SK-N-SH (cell line): ENCODE measurements around the gene TMEM38A. TPM values are rescaled to one million over a fixed set of nuclear protein-coding genes. Genes with fewer than 3 reads are reported as not detected.

ENCODE experiments used
- CTCF ChIA-PET: fragments of 300-600, 350-600 bp; formaldehyde crosslinking; extraction: SDS; loops from one replicate; lab custom pipeline; 2021; lab: Yijun Ruan, JAX
- POLR2A ChIA-PET: fragments of 350-600 bp; sonication (Branson Sonifier 250); formaldehyde crosslinking; extraction: SDS; loops from one replicate; lab custom pipeline; 2020; ENCODE audit warnings: antibody characterized with exemption, inconsistent platforms; lab: Yijun Ruan, JAX
- DNase-seq: peaks from one replicate; pipeline ENCODE4 v3.0.0; 2012
- H2AFZ ChIP-seq: fragments of 200-600 bp; sonication (generic); 2 replicates; pipeline ENCODE4 v1.8.1; 2016; ENCODE audit warnings: antibody characterized with exemption, mild to moderate bottlenecking, low read depth
- H3F3A ChIP-seq: fragments of 200-600 bp; sonication (generic); replicated peaks from 2 replicates; pipeline ENCODE3; 2016; ENCODE audit warnings: antibody characterized with exemption, mild to moderate bottlenecking; ENCODE audit not compliant: insufficient read depth
- H3K27ac ChIP-seq, 2 experiments: fragments of 200-500 bp in 1 of 2; fragments of 200-600 bp in 1 of 2; sonication (Bioruptor generic) in 1 of 2; sonication (generic), shearing (Covaris generic) in 1 of 2; 2 replicates each; pipeline versions ENCODE4 v1.5.1 to v1.6.1; 2014 to 2016; ENCODE audit warnings: low read depth in 2 of 2, inconsistent platforms in 1 of 2, low read length in 1 of 2, mild to moderate bottlenecking in 1 of 2, mixed read lengths in 1 of 2
- H3K27me3 ChIP-seq: fragments of 200-600 bp; sonication (generic), shearing (Covaris generic); 2 replicates; pipeline ENCODE4 v1.6.1; 2016; ENCODE audit warnings: mixed run types; ENCODE audit not compliant: insufficient read depth
- H3K36me3 ChIP-seq, 2 experiments: fragments of 200-500 bp in 1 of 2; fragments of 200-600 bp in 1 of 2; sonication (Bioruptor generic) in 1 of 2; sonication (generic) in 1 of 2; replicated peaks in 1 of 2; 2 replicates each; pipeline versions ENCODE3 to v1.5.1; 2014 to 2016; ENCODE audit warnings: low read length in 1 of 2, mild to moderate bottlenecking in 1 of 2; ENCODE audit not compliant: insufficient read depth in 2 of 2, control insufficient read depth in 1 of 2
- H3K4me1 ChIP-seq, 2 experiments: fragments of 200-500 bp in 1 of 2; fragments of 200-600 bp in 1 of 2; sonication (Bioruptor generic) in 1 of 2; sonication (generic), shearing (Covaris generic) in 1 of 2; 2 replicates each; pipeline versions ENCODE4 v1.5.1 to v1.6.1; 2014 to 2016; ENCODE audit warnings: low read depth in 1 of 2, low read length in 1 of 2, mixed run types in 1 of 2; ENCODE audit not compliant: insufficient read depth in 2 of 2, control insufficient read depth in 1 of 2
- H3K4me2 ChIP-seq: fragments of 200-600 bp; sonication (generic), shearing (Covaris generic); 2 replicates; pipeline ENCODE4 v1.6.1; 2017; ENCODE audit warnings: mixed run types
- H3K4me3 ChIP-seq, 2 experiments: fragments of 200-500 bp in 1 of 2; fragments of 200-600 bp in 1 of 2; sonication (Bioruptor generic) in 1 of 2; sonication (generic), shearing (Covaris generic) in 1 of 2; 2 replicates each; pipeline versions ENCODE4 v1.5.1 to v1.8.1; 2014 to 2016; ENCODE audit warnings: low read depth in 2 of 2, inconsistent platforms in 1 of 2, low read length in 1 of 2, mild to moderate bottlenecking in 1 of 2, mixed read lengths in 1 of 2, moderate library complexity in 1 of 2
- H3K79me2 ChIP-seq: fragments of 200-600 bp; sonication (generic); 2 replicates; pipeline ENCODE4 v1.8.1; 2017; ENCODE audit warnings: mild to moderate bottlenecking; ENCODE audit not compliant: insufficient read depth
- H3K9ac ChIP-seq: fragments of 200-600 bp; sonication (generic); 2 replicates; pipeline ENCODE4 v1.6.1; 2017; ENCODE audit warnings: mixed run types
- H3K9me2 ChIP-seq: fragments of 200-600 bp; sonication (generic); 2 replicates; pipeline ENCODE4 v1.6.1; 2017; ENCODE audit warnings: mixed run types
- H3K9me3 ChIP-seq: fragments of 200-600 bp; sonication (generic); 2 replicates; pipeline ENCODE4 v1.6.1; 2017; ENCODE audit warnings: mixed run types, mild to moderate bottlenecking, moderate library complexity
- H4K20me1 ChIP-seq: fragments of 200-600 bp; sonication (generic); 2 replicates; pipeline ENCODE4 v1.6.1; 2017; ENCODE audit warnings: mild to moderate bottlenecking, mixed run types; ENCODE audit not compliant: insufficient read depth
- CHD2 ChIP-seq: fragments of 150-350 bp; IDR thresholded peaks from 2 replicates; pipeline ENCODE4 v1.6.1; 2018; ENCODE audit warnings: low read length; ENCODE audit not compliant: partially characterized antibody
- FOXJ3 ChIP-seq: sonication (generic); formaldehyde crosslinking; IDR thresholded peaks from 2 replicates; pipeline ENCODE4 v1.5.1; 2020; ENCODE audit warnings: mild to moderate bottlenecking, missing genetic modification reagents
- GATA2 ChIP-seq: sonication (generic); formaldehyde crosslinking; IDR thresholded peaks from 2 replicates; pipeline ENCODE4 v1.5.0; 2020; ENCODE audit warnings: mild to moderate bottlenecking, missing genetic modification reagents
- JUND ChIP-seq: IDR thresholded peaks from 2 replicates; pipeline ENCODE4 v1.4.0; 2012
- MEF2A ChIP-seq: IDR thresholded peaks from 2 replicates; pipeline ENCODE4 v1.4.0; 2012; ENCODE audit warnings: low read depth, borderline replicate concordance
- MXI1 ChIP-seq: IDR thresholded peaks from 2 replicates; pipeline ENCODE4 v1.6.1; 2012; ENCODE audit warnings: mild to moderate bottlenecking, low read depth, low read length, improper control_type of control experiment
- NFIC ChIP-seq: IDR thresholded peaks from 2 replicates; pipeline ENCODE4 v1.4.0; 2012; ENCODE audit warnings: borderline replicate concordance
- NRF1 ChIP-seq: IDR thresholded peaks from 2 replicates; pipeline ENCODE4 v1.6.1; 2012; ENCODE audit warnings: low read depth, mild to moderate bottlenecking, low read length
- RFX5 ChIP-seq: IDR thresholded peaks from 2 replicates; pipeline ENCODE4 v1.6.1; 2012; ENCODE audit warnings: mild to moderate bottlenecking, improper control_type of control experiment, low read length
- RXRA ChIP-seq: IDR thresholded peaks from 2 replicates; pipeline ENCODE4 v1.4.0; 2012; ENCODE audit warnings: low read depth, mild to moderate bottlenecking, borderline replicate concordance
- SIN3A ChIP-seq: IDR thresholded peaks from 2 replicates; pipeline ENCODE4 v1.6.1; 2012; ENCODE audit warnings: low read depth, mild to moderate bottlenecking, low read length, moderate library complexity, borderline replicate concordance
- SMC3 ChIP-seq: IDR thresholded peaks from 2 replicates; pipeline ENCODE4 v1.6.1; 2012; ENCODE audit warnings: low read depth, low read length, improper control_type of control experiment
- TCF12 ChIP-seq: IDR thresholded peaks from 2 replicates; pipeline ENCODE4 v1.4.0; 2012
- TEAD4 ChIP-seq: IDR thresholded peaks from 2 replicates; pipeline ENCODE4 v1.4.0; 2012; ENCODE audit warnings: mild to moderate bottlenecking, borderline replicate concordance; ENCODE audit not compliant: insufficient read depth
- WGBS: methylation state at CpG from one replicate; pipeline ENCODE4 v1.1.6; 2017; ENCODE audit warnings: low lambda C conversion rate; 5-methylcytosine and 5-hydroxymethylcytosine counted together
- polyA plus RNA-seq, 3 experiments: library from polyadenylated mRNA; depleted of rRNA; stranded (reverse); fragments of >200 nt; gene quantifications; 2 replicates each; pipeline ENCODE4 v1.2.3, GENCODE V29; 2012
- TF ChIP-seq, protein P1 (sequence below): IDR thresholded peaks from 2 replicates; pipeline ENCODE4 v1.4.0; 2012; ENCODE audit warnings: low read depth
- TF ChIP-seq, protein P2 (sequence below): IDR thresholded peaks from 2 replicates; pipeline ENCODE4 v1.6.1; 2012; ENCODE audit warnings: mild to moderate bottlenecking, low read depth, low read length, moderate library complexity
- TF ChIP-seq, protein P3 (sequence below): IDR thresholded peaks from 2 replicates; pipeline ENCODE4 v1.4.0; 2012; ENCODE audit warnings: low read depth, borderline replicate concordance

The TMEM38A gene
- polyA plus RNA-seq, 1 of the 3 experiments (the other 2 are of a cell fraction): 3.3 TPM

DNA sequence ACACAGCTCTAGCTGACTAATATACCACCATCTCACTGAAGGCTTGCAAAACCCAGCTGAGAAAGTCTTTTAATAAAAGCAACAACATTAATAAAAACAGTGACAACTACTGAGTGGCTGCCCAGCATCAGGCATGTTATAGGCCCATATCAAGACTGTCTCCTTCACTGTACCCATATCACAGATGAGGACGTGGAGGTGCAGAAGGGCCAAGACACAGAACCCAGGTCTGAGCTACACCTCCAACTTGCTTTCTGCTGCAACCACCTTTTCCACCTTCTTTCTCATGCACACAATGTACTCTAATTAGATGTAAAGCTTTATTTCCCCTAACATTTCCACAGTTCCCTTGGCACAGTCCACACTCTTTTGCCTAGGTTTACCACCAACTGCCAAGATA is 22.3 kb upstream of the TMEM38A start:
- H3K36me3 ChIP-seq: peaks cover 16 to 48% of the 10 kb centered on the region in 2 experiments
- no peaks in the 10 kb centered on the region for H3K9me2 ChIP-seq
- H3K4me3 ChIP-seq: no peak overlapping the region
- WGBS: 89% methylated on average over 1 of the region's 1 CpG
- no peak for DNase-seq
- H3K79me2 ChIP-seq: peaks cover 92% of the 10 kb centered on the region
- no peak overlapping the region for H3K27ac ChIP-seq
- H4K20me1 ChIP-seq: peaks cover 8% of the 10 kb centered on the region
- POLR2A ChIA-PET: interaction anchor here (1.4 kb wide), 1 partner anchor 18 kb away, joined by 3 read pairs; no protein-coding TSS in a partner anchor
- no peaks in the 10 kb centered on the region for H3K27me3 ChIP-seq
- CTCF ChIA-PET: interaction anchor here (0.6 kb wide), 1 partner anchor 226 kb away, joined by 3 read pairs; no protein-coding TSS in a partner anchor
- no peak overlapping the region for H3K4me2 ChIP-seq
- no peaks in the 10 kb centered on the region for H3K9me3 ChIP-seq
- no peaks in the 10 kb centered on the region for H3F3A ChIP-seq
- no peaks in the 10 kb centered on the region for H3K4me1 ChIP-seq
- TF ChIP-seq RFX5 (no peak), CHD2 (no peak), NRF1 (no peak), SMC3 (no peak), TEAD4 (no peak), MEF2A (no peak), TCF12 (no peak)
- TF ChIP-seq, protein P1, sequence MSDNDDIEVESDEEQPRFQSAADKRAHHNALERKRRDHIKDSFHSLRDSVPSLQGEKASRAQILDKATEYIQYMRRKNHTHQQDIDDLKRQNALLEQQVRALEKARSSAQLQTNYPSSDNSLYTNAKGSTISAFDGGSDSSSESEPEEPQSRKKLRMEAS: no peak
- TF ChIP-seq, protein P2, sequence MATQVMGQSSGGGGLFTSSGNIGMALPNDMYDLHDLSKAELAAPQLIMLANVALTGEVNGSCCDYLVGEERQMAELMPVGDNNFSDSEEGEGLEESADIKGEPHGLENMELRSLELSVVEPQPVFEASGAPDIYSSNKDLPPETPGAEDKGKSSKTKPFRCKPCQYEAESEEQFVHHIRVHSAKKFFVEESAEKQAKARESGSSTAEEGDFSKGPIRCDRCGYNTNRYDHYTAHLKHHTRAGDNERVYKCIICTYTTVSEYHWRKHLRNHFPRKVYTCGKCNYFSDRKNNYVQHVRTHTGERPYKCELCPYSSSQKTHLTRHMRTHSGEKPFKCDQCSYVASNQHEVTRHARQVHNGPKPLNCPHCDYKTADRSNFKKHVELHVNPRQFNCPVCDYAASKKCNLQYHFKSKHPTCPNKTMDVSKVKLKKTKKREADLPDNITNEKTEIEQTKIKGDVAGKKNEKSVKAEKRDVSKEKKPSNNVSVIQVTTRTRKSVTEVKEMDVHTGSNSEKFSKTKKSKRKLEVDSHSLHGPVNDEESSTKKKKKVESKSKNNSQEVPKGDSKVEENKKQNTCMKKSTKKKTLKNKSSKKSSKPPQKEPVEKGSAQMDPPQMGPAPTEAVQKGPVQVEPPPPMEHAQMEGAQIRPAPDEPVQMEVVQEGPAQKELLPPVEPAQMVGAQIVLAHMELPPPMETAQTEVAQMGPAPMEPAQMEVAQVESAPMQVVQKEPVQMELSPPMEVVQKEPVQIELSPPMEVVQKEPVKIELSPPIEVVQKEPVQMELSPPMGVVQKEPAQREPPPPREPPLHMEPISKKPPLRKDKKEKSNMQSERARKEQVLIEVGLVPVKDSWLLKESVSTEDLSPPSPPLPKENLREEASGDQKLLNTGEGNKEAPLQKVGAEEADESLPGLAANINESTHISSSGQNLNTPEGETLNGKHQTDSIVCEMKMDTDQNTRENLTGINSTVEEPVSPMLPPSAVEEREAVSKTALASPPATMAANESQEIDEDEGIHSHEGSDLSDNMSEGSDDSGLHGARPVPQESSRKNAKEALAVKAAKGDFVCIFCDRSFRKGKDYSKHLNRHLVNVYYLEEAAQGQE: no peak
- no peak overlapping the region for H3K9ac ChIP-seq
- no peak overlapping the region for H2AFZ ChIP-seq

DNA sequence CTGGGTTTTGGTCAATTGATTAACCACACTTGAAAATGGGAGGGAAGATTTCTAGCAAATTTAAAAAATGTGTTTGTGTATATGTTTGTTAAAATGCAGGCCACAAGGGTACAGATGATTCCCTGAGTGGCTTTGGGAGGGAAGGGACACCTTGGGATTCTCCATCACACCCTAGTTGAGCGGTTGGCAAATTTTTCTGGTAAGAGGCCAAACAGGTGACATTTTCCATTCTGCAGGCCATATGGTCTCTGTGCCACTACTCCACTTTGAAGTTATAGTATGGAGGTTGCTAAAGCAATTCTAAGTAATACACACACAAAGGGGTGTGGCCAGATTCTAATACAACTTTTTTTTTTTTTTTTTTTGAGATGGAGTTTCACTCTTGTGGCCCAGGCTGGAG is 20.0 kb upstream of the TMEM38A start:
- Histone ChIP-seq H3K4me3 (no peak overlapping the region), H3K79me2 (peaks cover 97% of the 10 kb centered on the region), H3K4me2 (no peak overlapping the region), H3K9ac (no peak overlapping the region), H3K9me3 (no peaks in the 10 kb centered on the region), H3K9me2 (no peaks in the 10 kb centered on the region), H3K4me1 (no peaks in the 10 kb centered on the region), H3K27me3 (no peaks in the 10 kb centered on the region), H3F3A (no peaks in the 10 kb centered on the region), H4K20me1 (peaks cover 10% of the 10 kb centered on the region), H2AFZ (no peak overlapping the region), H3K36me3 (peaks cover 24 to 53% of the 10 kb centered on the region in 2 experiments), H3K27ac (no peak overlapping the region)
- TF ChIP-seq, protein P1: no peak
- TF ChIP-seq JUND (no peak), FOXJ3 (no peak), MEF2A (no peak), SMC3 (no peak), MXI1 (no peak), SIN3A (no peak), GATA2 (no peak), RFX5 (no peak), RXRA (no peak), TEAD4 (no peak), NFIC (no peak)
- TF ChIP-seq, protein P3, sequence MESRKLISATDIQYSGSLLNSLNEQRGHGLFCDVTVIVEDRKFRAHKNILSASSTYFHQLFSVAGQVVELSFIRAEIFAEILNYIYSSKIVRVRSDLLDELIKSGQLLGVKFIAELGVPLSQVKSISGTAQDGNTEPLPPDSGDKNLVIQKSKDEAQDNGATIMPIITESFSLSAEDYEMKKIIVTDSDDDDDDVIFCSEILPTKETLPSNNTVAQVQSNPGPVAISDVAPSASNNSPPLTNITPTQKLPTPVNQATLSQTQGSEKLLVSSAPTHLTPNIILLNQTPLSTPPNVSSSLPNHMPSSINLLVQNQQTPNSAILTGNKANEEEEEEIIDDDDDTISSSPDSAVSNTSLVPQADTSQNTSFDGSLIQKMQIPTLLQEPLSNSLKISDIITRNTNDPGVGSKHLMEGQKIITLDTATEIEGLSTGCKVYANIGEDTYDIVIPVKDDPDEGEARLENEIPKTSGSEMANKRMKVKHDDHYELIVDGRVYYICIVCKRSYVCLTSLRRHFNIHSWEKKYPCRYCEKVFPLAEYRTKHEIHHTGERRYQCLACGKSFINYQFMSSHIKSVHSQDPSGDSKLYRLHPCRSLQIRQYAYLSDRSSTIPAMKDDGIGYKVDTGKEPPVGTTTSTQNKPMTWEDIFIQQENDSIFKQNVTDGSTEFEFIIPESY: no peak
- no peak for DNase-seq
- CTCF ChIA-PET: no interaction called here
- POLR2A ChIA-PET: no interaction called here
- WGBS: 100% methylated on average over 1 of the region's 1 CpG
